NT2/D1 (cell line): ENCODE data around the gene SEC14L1.

Source experiments
- YY1 ChIP-seq: IDR thresholded peaks from 2 replicates; pipeline ENCODE4 v1.6.1; 2011; ENCODE audit not compliant: insufficient read length, insufficient read depth
- ZNF274 ChIP-seq: IDR thresholded peaks from 2 replicates; pipeline ENCODE4 v1.6.1; 2011; ENCODE audit warnings: mild to moderate bottlenecking, low read depth, low read length

DNA sequence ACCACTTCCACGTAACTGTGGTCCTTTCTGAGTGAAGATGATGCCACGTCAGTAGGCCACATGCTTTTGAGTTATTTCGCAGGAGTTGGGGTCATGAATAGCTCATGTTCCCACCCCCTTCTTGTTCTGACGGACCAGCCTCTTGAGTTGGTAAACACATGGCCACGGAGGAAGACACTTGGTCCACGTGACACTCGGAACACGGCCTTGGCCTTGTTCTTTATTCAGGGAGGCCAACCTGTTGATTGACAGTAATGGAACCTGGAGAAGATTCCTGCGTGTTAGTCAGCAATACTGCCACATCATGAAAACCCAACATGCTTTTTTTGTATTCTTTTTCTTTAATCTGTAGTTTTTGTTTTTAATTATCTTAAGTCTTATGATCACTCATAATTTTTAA is 56.3 kb downstream of the SEC14L1 start:
- no peak for TF ChIP-seq YY1
- no peak for TF ChIP-seq ZNF274
